Transverse colon (tissue), 4 donors: Measurements from ENCODE around the gene ZWILCH. TPM values are rescaled to one million over a fixed set of nuclear protein-coding genes. Genes with fewer than 3 reads are reported as not detected.

Experiments used
- DNase-seq: peaks from one replicate; pipeline ENCODE4 v3.0.0-alpha.2; 2019
- H3K27ac ChIP-seq, 4 donors: fragments of 200-600 bp; sonication (generic); 2 replicates each; pipeline ENCODE4 v1.5.1; 2016 to 2018; ENCODE audit warnings: inconsistent platforms in 4 of 4
- H3K27me3 ChIP-seq: fragments of 200-600 bp; sonication (generic); 2 replicates; pipeline ENCODE4 v1.5.1; 2017; ENCODE audit warnings: inconsistent platforms
- H3K36me3 ChIP-seq, 4 donors: fragments of 200-600 bp; sonication (generic); 2 replicates each; pipeline ENCODE4 v1.5.1; 2017 to 2019; ENCODE audit warnings: inconsistent platforms in 4 of 4
- H3K4me1 ChIP-seq, 4 donors: fragments of 200-600 bp; sonication (generic); 2 replicates each; pipeline ENCODE4 v1.5.1; 2017 to 2020; ENCODE audit warnings: inconsistent platforms in 4 of 4
- H3K4me3 ChIP-seq, 4 donors: fragments of 200-600 bp; sonication (generic); 1 replicate in 1 of 4; 2 replicates in 3 of 4; pipeline versions ENCODE4 v1.5.1 to v1.6.1; 2017 to 2019; ENCODE audit warnings: inconsistent platforms in 4 of 4
- H3K9me3 ChIP-seq, 2 donors: fragments of 200-600 bp; sonication (generic); 2 replicates each; pipeline ENCODE4 v1.5.1; 2017 to 2019; ENCODE audit warnings: inconsistent platforms in 2 of 2
- EP300 ChIP-seq: sonication (generic); formaldehyde crosslinking; IDR thresholded peaks from one replicate; pipeline ENCODE4 v1.6.1; 2017; ENCODE audit warnings: antibody characterized with exemption, low read depth
- POLR2A ChIP-seq: fragments of 450-650 bp; IDR thresholded peaks from one replicate; pipeline ENCODE4 v1.6.1; 2016; ENCODE audit warnings: antibody characterized with exemption, mild to moderate bottlenecking, moderate library complexity
- POLR2AphosphoS5 ChIP-seq, 3 donors: sonication (generic); formaldehyde crosslinking; IDR thresholded peaks; one replicate each; pipeline ENCODE4 v1.6.1; 2016; ENCODE audit warnings: antibody characterized with exemption in 3 of 3
- WGBS, 2 donors: methylation state at CpG; one replicate each; pipeline ENCODE4 v1.1.5; 2018; ENCODE audit warnings: low coverage in 1 of 2; 5-methylcytosine and 5-hydroxymethylcytosine counted together
- in situ Hi-C, 4 donors: fragments of 200-750 bp; cut with MboI; loops; one replicate each; pipeline versions ENCODE4 v1.15.0 to v1.15.1; 2017; ENCODE audit warnings: low sequenced_read_pairs in 3 of 4, low pct_ligation_motif_present in 1 of 4, low pct_unique_long_range_greater_than_20kb in 1 of 4
- intact Hi-C: fragments of 100-400 bp; cut with DNase I; formaldehyde crosslinking; loops from one replicate; pipeline ENCODE4 v1.15.1; 2023; ENCODE audit warnings: low total_unique reads
- total RNA-seq, 4 donors: library from RNA; depleted of rRNA; stranded (reverse); fragments of >200 nt; gene quantifications; one replicate each; pipeline ENCODE4 v1.1.0, GENCODE V29; 2016
- TF ChIP-seq, protein P1 (sequence below), 5 experiments: fragments of 200-600 bp in 3 of 5; fragments of 450-650 bp in 2 of 5; sonication (generic) in 3 of 5; IDR thresholded peaks; 1 replicate in 2 of 5; 2 replicates in 3 of 5; pipeline ENCODE4 v1.5.1; 2016 to 2017; ENCODE audit warnings: antibody characterized with exemption in 5 of 5, inconsistent platforms in 3 of 5, mild to moderate bottlenecking in 2 of 5, moderate library complexity in 1 of 5

ZWILCH gene
- total RNA-seq, 4 donors from 2014 or later: 1.9 to 6.8 (median 4.4) TPM

DNA sequence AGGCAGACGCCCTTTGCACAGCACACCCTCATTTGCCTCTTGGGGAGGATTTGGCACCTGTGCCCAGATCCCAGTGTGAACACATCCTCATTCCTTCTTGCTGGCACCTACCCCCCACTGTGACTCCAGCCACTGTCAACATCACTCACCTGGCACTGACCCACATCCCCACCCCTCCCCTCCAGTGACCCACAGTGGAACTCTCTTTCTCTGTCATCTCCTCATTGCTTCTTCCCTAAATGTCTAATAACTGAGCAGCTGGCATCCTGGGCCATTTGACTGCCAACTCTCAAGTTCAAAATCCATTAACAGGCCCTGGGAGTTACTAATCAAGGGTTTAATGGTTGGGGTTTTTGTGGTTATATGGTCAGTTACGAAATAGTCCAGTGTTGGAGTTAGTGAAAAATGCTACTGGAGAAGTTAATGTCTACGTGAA lies 22.0 kb upstream of the ZWILCH start:
- intact Hi-C loops: no loop called here
- no peaks in the 10 kb centered on the region for H3K4me1 ChIP-seq
- H3K36me3 ChIP-seq: peaks cover 0 to 15% (median 2%) of the 10 kb centered on the region in 4 donors
- H3K9me3 ChIP-seq: no peaks in the 10 kb centered on the region
- no peak for DNase-seq
- in situ Hi-C loops: loop anchor here in 1 of 4 donors (25.0 kb wide), 1 partner anchor 96 kb away; the partner anchor contains the start of gene MAP2K1
- H3K27ac ChIP-seq: no peak overlapping the region
- TF ChIP-seq, protein P1, sequence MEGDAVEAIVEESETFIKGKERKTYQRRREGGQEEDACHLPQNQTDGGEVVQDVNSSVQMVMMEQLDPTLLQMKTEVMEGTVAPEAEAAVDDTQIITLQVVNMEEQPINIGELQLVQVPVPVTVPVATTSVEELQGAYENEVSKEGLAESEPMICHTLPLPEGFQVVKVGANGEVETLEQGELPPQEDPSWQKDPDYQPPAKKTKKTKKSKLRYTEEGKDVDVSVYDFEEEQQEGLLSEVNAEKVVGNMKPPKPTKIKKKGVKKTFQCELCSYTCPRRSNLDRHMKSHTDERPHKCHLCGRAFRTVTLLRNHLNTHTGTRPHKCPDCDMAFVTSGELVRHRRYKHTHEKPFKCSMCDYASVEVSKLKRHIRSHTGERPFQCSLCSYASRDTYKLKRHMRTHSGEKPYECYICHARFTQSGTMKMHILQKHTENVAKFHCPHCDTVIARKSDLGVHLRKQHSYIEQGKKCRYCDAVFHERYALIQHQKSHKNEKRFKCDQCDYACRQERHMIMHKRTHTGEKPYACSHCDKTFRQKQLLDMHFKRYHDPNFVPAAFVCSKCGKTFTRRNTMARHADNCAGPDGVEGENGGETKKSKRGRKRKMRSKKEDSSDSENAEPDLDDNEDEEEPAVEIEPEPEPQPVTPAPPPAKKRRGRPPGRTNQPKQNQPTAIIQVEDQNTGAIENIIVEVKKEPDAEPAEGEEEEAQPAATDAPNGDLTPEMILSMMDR (IDR thresholded peaks at IDR 0.05): no peak
- TF ChIP-seq POLR2A (no peak), EP300 (no peak), POLR2AphosphoS5 (IDR thresholded peaks at IDR 0.05) (no peak)
- no peak overlapping the region for H3K4me3 ChIP-seq
- WGBS, 2 donors: 79 to 92% methylated on average over 3 of the region's 3 CpGs
- no peaks in the 10 kb centered on the region for H3K27me3 ChIP-seq

DNA sequence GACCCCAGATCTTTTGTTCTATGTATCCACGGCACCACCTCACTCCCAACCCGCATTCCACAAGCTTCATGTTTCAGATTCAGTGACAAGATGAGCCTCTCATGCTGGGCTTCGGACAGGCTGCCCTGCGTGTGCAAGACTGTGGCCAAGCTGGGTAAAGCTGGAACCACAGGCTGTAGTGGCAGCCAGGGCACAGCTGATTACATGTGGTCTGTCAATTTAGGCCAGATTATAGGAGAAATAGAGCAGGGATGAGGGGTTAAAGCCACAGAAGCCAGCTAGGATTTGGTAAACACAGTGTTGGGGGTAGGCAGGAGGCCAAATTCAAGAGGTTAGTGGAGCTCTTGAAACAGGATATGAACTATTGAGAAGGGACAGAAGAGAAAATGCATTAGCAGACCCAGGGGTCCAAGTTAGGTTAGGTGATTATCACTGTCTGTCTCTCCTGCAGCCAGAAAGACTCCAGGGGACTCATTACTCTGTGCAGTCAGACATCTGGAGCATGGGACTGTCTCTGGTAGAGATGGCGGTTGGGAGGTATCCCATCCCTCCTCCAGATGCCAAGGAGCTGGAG lies 20.5 kb upstream of the ZWILCH start:
- in situ Hi-C loops (loop anchor here in 1 of 4 donors (25.0 kb wide), 1 partner anchor 97 kb away; the partner anchor contains the start of gene MAP2K1), intact Hi-C loops (no loop called here)
- Histone ChIP-seq H3K9me3 (no peaks in the 10 kb centered on the region), H3K36me3 (peaks cover 0 to 15% (median 2%) of the 10 kb centered on the region in 4 donors), H3K27me3 (no peaks in the 10 kb centered on the region), H3K27ac (no peak overlapping the region), H3K4me3 (no peak overlapping the region), H3K4me1 (no peaks in the 10 kb centered on the region)
- 96% methylated on average over 5 of the region's 5 CpGs; no CpG with 5 or more reads in 1 of the 2 donors for WGBS, 2 donors
- TF ChIP-seq POLR2A (no peak), EP300 (no peak), POLR2AphosphoS5 (IDR thresholded peaks at IDR 0.05) (no peak)
- TF ChIP-seq, protein P1 (IDR thresholded peaks at IDR 0.05): no peak
- DNase-seq: no peak

DNA sequence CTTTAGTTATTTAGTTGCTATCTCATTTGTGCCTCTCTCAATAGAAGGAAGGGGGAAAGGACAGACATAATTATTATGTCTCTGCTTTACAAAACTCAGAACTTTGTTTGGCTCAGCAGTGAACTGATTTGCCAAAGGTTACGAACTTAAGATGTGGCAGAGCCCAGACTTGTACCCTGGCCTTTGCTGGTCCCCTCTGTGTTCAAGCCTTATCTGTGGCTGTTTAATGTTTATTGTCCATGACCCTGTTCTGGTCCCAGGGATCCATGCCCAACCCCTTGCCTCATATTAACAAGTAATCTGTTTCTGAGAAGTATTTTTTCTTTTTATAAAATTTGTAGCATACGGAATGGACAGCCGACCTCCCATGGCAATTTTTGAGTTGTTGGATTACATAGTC lies 18.2 kb upstream of the ZWILCH start:
- WGBS, 2 donors: 67 to 96% methylated on average over 1 to 3 of the region's 3 CpGs
- Histone ChIP-seq H3K27ac (no peak overlapping the region), H3K4me1 (no peaks in the 10 kb centered on the region), H3K36me3 (peaks cover 0 to 23% (median 8%) of the 10 kb centered on the region in 4 donors), H3K9me3 (no peaks in the 10 kb centered on the region), H3K4me3 (no peak overlapping the region), H3K27me3 (no peaks in the 10 kb centered on the region)
- in situ Hi-C loops (loop anchor here in 1 of 4 donors (25.0 kb wide), 1 partner anchor 100 kb away; the partner anchor contains the start of gene MAP2K1), intact Hi-C loops (no loop called here)
- DNase-seq: no peak
- no peak for TF ChIP-seq POLR2AphosphoS5 (IDR thresholded peaks at IDR 0.05)
- TF ChIP-seq POLR2A: no peak

DNA sequence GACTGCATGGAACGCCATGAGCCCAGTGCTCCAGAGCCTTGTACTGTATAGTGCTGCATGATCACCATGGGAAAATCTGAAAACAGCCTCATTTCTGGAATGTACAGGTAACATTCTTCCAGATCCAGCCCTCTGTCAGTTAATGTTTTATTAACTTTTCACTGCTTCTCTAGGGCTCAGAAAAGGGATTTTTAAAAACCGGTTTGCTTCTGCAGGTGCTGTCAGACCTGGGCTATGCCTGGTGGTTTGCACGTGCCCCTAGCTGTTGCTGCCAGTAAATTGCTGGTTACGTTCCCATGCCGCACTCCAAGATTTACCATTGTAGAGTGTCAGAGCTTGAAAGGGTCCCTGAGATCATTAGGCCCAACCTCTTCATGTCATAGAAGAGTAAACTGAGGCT lies 16.6 kb upstream of the ZWILCH start:
- in situ Hi-C loops (loop anchor here in 1 of 4 donors (25.0 kb wide), 1 partner anchor 101 kb away; the partner anchor contains the start of gene MAP2K1), intact Hi-C loops (no loop called here)
- no peak overlapping the region for H3K27ac ChIP-seq
- no peaks in the 10 kb centered on the region for H3K9me3 ChIP-seq
- no peaks in the 10 kb centered on the region for H3K27me3 ChIP-seq
- no peak overlapping the region for H3K4me3 ChIP-seq
- H3K36me3 ChIP-seq: peaks cover 0 to 27% (median 6%) of the 10 kb centered on the region in 4 donors
- DNase-seq: no peak
- H3K4me1 ChIP-seq: no peaks in the 10 kb centered on the region
- TF ChIP-seq, protein P1 (IDR thresholded peaks at IDR 0.05): no peak
- TF ChIP-seq EP300 (no peak), POLR2AphosphoS5 (IDR thresholded peaks at IDR 0.05) (no peak), POLR2A (no peak)
- 94% methylated on average over 5 of the region's 5 CpGs; no CpG with 5 or more reads in 1 of the 2 donors for WGBS, 2 donors
